HG02981 (cell line): ENCODE measurements around the gene TYK2.

Experiments
- ATAC-seq: cut with Tn5 transposase; IDR thresholded peaks from one replicate; pipeline ENCODE4 v1.9.1; 2021; ENCODE audit warnings: mild to moderate bottlenecking, moderate library complexity; ENCODE audit not compliant: unreplicated experiment

The TYK2 gene

DNA sequence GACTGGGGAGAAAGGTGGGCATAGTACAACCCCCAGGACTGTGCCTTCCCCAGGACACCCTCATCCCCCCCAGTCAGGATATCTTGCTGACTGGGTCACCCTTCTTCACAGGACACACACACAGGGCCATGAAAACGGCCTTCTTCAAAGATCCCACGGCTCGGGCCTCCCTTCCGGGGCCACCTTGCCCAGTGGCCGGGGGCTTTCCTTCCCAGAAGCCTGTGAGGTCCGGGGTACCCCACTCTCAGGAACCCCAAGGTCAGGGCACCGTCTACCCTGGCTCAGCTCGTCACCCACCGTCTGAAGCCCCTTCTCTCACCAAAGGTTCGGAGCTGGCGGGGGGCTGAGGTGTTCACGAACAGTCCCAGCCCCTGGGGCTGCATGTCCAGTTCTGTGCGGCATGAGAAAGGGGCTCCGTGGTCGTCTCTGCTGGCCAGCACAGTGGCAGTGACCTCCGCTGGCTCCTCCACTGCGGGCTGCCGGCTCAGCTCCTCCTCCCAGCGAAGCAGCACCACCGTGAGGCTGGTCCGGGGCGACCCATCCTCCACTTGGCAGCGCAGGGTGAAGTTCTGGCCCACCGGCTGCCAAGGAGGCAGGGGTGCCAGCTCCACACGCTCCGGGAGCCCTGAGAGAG is 44.9 kb downstream of the TYK2 start:
- no peak for ATAC-seq

DNA sequence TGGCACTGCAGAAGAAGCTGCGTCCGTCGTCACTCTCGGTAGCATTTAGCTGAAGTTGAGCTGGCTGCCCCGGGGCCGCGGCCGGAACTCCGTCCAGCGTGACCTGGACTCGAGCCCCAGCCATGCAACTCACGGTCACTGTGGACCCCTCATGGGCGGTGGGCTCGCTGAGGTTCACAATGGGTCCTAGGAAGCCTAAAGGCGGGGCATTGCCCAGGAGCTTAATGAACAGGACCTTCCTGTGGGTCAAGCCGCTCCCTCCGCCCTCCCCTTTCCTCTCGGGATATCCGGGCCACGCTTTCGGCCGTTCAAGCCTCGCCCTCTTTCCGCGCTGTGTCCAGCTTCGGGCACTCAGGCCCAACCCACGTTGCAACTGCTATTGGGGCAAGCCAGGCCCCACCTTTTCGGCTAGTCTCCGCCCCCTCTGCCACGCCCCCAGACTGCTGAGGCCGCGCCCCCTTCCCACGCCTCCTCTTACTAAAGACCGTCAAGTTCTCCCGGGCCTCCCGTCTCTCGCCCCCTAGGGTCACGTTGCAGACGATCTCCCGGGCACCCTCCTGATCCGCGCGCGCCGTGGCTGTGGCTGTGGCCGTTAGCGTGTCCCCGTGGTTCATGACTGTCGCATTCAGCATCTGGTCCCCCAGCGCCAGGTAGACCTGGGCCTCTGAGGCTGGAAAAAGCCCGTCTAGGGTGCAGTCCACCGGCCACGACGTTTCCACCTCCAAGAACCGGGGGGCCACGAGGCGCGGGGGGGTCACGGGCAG is 45.6 kb downstream of the TYK2 start:
- no peak for ATAC-seq

DNA sequence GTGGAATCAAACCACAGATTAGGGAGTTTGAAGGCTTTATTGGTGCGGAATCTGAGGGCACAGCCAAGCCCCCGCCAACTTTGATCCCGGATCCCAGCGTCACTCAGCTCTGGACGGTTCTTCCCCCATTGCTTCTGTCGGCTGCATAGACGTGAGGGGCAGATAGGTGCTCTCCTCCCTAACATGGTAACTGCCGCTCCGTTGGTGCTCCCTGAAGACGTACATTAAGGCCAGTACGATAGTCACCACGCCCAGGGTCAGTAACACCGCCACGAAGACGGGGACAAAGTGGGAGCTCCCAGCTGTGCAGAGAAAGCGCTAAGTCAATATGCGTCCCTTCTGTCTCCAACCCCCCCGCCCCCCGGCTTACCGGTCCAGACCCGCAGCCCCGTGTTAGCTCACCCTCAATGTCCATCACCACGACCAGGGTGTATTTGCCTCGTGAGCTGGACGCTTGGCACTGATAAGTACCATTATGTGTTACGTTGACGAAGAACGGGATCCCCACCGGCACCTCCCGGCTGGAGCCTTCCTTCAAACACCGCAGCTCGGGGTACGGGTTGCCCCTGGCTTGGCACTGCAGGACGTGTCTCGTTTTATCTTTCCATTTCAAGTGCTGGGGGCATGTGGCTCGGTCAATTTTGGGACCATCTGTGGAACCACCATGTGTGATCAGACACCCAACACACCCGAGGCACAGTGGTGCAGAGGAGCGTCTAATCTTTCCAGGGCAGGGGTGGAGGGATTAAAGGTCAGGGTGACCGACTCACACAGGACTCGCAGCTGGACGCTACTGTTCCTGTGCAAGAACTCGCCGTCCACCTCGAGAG is 46.4 kb downstream of the TYK2 start:
- peak; percentile 7 for ATAC-seq

DNA sequence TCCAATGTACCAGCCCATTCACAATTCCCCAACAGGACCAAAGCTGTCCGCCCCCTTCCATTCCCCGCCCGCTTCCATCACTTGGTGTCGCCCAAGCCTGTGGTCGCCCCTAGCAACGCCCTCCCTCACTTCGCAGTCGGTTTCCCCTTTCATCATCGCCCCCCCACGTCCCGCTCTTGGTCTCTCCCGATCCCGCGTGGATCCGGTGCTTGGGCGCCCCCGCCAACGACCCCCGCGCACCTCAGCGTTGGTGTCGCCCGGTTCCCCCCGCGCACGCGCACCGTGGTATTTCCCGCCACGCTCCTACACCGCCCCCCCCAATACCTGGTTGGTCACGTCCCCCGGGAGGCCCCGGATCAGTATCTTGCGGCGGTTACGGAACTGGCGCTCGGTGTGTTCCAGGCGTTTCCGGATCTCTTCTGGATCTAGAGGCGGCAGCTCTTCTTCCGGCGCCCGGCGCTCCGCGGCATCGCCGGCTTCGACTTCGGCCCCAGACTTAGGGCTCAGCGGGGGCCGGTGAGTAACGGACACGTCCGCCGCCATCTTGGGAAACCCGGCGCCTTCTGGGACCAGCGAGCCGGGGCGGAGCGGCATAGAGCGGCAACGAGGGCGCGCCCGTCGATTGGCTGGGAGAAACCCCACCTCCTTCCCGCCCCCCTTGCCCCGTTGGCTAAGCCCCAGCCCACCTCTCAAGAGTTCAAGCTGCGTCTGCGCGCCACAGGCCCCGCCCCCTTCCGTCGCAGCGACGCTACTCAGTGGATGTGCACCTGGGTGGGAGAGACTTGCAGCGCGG is 47.2 kb downstream of the TYK2 start, which contains the start of gene RAVER1:
Gene RAVER1, minus strand, starts transcription at position 565 of the 793 bp plus-strand sequence. Its CDS starts 22 bp downstream, at position 543.
- peak; percentile 83 for ATAC-seq

DNA sequence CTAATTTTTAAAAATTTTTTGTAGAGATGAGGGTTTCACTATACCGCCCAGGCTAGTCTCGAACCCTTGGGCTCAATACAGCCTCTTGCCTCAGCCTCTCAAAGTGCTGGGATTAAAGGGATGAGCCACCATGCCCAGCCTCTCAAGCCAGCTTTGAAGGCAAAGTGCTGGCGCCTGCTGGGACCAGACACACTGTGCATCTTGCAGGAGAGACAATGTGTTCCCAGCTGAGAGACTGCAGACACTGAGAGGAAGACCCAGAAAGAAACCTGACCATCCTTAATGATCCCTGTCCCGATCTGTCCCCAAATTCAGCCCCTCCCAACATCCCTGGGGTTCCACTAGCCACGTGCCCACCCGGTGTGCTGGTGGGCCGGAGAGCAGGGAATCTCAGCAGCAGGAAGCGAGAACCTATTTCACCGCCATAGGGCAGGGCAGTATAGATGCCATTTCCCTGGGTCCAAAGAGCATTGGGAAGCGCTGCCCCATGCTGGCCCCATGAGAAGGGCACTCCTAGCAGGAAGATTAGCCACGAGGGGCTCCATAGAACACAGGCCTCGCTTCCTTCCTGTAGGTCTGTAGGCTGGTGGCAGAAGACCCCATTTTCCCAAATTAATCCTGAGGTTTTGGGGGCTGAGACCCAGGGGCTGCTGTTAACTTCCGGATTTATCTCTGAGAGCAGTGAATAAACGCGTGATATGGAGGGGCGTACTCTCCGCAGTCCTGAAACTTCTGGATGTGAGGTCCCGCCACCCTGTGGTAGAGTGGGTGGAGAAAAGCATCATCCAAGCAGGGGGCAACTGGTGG is 48.0 kb downstream of the TYK2 start:
- ATAC-seq, result no peak

DNA sequence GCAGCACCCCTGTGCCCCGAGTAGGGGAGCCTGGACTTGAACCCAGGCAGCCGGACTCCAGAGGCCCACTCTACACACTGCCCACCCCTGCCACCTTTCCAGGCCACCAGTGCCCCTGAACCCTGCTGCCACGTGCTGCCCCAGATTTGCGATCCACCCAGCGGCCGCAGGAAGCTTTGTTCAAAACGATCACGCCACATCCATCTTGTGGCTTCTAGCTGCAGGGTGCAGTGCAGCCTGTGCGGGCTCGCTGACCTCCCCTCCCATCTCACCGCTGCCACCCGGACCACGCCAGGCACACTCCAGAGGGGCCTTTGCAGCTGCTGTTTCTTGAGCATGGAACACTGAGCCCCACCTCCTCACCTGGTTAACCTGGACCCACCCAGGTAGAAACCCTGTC is 50.8 kb downstream of the TYK2 start:
- no peak for ATAC-seq

DNA sequence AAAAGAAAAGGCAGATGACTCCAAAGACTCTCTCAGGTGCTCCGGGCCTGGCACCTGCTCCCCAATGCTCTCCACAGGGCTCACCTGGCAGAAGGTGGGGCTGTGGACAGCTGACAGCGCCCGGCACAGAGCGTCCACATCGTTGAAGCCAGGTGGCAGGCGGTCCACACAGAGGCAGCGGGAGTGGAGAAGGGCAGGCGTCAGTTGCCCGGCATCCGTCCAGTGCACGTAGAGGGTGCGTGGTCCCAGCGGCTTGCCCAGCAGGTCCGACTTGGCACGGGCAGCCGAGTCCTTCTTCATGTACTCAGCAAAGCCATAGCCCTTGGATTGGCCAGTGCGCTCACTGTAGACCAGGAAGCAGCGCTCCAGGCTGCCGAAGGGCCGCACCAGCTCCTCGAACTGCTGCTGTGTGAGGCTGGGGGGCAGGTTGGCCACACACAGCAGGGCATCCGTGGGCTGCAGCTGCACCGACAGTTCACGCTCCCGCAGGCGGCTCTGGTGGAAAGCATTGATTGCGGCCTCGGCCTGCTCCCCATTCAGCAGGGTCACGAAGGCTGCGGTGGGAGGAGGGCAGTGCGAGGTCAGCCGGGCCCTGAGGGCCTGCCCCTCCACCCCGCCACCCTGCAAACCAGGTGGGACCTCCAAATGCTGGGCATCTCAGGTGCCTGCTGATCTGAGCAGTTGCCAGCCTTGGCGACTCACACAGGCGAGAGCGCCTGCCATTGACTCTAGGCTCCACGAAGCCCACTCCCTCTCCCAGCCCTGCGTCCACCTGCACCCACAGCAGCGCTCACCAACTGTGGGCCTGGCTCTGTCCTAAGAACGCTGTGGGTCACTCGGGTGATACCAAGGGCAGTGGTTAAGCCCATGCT is 51.6 kb downstream of the TYK2 start:
- ATAC-seq, result no peak

DNA sequence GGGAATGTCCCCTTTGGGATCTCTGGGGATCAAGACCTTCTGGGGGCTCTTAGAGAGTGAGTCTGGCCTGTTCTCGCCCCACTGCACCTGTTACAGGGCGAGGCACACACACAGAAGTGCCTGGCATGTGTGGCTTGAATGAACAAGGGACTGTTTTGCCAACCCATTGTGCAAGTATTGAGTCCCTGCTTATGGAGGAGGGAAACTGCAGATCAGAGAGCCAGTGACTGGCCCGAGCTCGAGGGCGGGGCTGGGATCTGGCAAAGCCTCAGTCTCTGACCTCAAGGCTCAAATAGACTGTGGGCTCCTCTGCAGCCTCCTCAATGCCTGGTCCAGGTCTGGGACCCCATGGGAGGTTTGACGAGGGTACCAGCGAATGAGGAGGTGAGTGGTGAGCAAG is 52.6 kb downstream of the TYK2 start:
- no peak for ATAC-seq

DNA sequence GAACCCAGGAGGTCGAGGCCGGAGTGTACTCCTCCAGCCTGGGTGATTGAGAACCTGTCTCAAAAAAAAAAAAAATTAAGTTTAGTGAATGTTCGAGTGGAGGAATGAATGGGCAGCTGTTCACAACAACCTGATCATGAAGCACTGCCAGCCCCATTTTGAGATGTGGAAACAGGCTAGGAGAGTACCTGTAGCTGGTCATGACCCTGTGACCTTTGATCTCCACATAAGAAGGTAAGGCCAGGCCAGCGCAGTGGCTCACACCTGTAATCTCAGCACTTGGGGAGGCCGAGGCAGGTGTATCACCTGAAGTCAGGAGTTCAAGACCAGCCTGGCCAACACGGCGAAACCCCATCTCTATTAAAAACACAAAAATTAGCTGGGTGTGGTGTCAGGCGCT is 54.6 kb downstream of the TYK2 start:
- no peak for ATAC-seq

- no peak for ATAC-seq
These were observed 58.2 kb downstream of the TYK2 start for GRCh38 chr19:10321874-10322835.

DNA sequence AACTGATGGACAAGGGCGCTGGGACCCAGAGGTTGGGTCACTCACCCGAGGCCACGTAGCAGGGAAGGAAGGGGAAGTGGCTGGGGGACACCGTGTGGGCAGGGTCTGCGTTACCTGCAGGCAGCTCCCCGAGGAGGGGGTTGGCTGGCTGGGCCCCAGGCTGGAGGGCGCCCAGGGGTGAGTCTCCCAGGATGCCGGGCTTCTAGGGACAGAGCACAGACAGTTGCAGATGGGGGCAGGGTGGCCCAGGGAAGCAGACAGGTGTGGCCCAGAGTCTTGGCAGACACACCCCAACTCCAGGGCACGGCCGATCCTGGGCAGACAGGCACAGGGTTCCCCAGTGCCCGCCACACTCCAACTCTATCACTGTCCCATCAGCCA is 59.0 kb downstream of the TYK2 start:
- ATAC-seq, result no peak

DNA sequence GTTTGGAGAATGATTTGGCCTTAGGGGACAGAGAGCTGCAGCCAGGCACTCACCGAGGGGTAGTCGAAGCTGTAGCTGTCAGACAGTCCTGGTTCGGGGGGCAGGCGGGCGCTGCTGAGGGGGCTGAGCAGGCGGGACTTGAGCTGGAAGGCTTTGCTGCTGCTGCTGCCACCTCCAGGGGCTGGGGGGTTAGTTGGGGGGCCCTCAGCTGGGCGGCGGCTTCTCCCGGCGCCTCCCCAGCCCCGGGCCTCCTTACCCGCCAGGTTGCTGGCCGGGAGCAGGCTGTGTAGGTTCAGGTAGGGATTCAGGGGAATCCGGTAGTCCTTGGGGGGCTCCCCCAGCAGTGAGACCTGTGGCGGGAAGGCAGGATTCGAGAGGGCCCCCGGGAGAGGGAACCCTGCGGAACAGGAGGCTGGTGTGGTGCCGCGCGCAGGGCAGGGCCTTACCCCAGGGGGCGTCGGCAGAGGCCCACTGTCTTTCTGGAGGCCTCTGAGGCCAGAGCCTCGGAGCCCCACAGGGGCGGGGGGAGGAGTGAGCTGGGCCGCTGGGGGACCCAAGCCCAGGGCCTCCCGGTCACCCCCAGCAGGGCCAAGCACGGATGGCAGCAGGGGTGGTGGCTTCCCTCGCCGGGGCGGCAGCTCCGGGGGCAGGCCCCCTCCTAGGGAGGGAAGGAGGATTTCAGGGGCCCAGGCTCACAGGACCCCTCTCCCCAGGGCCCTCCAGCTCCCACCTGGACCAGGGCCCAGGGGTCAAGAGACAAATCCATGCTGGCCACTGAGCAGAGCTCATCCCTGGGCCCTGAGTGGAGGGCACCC is 59.6 kb downstream of the TYK2 start:
- ATAC-seq, result no peak

DNA sequence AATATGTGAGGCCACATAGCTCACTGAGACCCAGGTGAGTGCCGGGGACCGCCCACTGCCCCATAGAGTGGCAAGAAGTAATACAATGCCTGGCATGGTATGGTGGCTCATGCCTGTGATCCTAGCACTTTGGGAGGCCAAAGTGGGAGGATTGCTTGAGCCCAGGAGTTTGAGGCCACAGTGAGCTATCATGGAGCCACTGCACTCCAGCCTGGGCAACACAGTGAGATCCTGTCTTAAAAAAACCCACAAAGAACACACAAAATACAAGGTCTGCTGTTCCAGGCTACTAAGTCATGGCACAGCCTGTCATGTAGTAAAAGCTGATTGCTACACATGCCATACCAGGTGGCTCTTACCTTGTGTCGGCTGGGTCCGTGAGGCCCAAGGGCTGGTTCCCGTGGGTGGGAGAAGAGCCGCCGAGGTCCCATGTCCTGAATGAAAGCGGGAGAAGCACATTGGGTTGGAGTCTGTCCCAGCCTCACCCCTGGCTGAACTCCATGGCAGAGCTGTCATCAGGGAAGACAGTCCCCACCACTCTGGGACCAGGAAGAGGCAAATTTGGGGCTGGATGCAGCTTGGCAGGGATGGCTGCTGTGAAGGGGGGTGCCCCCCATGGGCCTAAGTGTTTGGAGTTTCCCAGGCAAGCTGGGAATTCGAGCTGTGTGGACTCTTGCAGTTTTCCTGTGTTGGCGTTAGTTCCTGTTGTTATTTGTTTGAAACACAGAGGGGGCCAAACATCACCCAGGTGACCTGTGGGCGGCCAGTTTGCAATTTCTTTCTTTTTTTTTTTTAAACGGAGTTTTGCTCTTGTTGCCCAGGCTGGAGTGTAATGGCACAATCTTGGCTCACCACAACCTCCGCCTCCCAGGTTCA is 61.3 kb downstream of the TYK2 start:
- ATAC-seq, result no peak

DNA sequence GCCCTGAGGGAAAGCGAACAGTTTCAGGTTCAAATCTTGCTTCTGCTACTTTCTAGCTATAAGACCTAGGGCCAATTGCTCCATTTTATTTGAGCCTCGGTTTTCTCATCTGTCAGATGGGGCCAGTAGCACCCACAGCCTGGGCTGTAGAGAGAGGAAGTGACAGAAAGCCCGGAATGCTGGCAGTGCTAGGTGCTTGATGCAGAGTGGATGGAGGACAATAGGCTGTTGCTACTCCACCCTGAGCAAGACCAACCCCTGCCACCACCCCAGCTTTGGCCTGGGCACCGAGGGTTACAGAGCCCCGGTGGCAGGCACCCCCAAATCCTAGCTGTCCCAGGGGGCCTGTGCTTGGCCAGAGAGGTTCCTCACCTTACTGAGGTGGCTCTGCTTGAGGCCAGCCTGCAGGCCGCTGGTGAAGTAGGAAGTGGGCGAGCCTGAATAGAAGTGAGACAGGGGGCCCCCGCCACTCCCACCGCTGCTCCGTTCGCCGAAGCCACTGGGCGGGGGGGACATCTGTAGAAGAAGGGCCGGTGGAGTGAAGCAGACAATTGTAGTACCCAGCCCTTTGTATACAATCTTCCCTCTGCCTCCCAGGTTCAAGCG is 62.4 kb downstream of the TYK2 start:
- ATAC-seq, result no peak

DNA sequence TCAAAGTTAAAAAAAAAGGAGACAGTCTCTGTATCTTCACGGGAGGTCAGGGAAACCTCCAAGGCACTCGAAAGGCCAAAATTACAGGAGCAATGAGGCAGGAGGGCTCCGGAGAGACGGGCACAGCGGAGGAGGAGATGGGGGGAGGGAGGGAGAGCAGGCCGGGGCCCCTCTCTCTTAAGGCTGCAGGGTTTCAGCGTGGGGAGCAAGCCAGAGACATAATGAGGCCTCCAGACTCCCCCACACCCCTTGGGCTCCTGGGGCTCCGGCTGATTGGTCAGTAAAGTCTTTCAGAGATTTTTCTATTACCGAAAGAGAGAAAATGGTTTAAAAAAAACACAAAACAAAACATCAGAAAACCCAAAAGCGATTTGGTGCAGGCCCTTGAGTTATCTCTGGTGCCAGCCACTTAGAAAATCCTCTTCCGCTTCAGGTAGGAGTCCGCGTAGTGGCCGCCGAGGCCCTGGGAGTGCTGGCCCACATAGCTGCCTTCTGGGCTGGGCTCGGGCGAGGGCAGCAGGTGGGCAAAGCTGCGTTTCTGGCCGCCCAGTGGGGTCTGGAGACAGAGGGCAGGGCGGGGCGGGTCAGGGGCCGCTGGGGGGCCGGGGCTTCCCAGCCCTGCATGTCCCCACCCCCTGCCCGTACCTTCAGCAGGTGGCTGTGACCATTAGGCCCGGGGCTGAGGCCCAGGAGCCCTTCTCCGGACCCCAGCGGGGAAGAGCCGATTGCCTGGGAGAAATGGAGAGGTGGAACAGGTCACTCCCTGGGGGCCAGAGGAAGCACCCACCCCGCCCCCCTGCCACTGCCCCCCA is 63.1 kb downstream of the TYK2 start:
- ATAC-seq, result no peak
